ENCODE measurements around the gene MYO7B.

Gene MYO7B

GRCh38 chr2:127510073-127510472 is 25.4 kb upstream of the MYO7B start:
- Histone ChIP-seq H3K36me3 (replicated peaks) (peaks cover 11% of the 10 kb centered on the region), H3K27ac (no peak overlapping the region), H3K4me3 (ENCODE audit: low read depth, low read length) (no peak overlapping the region), H3K27me3 (replicated peaks) (no peaks in the 10 kb centered on the region)
- no peak for DNase-seq
- in situ Hi-C loops (cut with HindIII; ENCODE audit: low pct_ligation_motif_present, low sequenced_read_pairs): no loop called here
- TF ChIP-seq CTCF (IDR thresholded peaks at IDR 0.05; ENCODE audit: low read depth, low read length, missing control alignments): no peak

- no peak for DNase-seq
- H3K36me3 ChIP-seq (replicated peaks): peaks cover 7% of the 10 kb centered on the region
- no peaks in the 10 kb centered on the region for H3K27me3 ChIP-seq (replicated peaks)
- no peak overlapping the region for H3K4me3 ChIP-seq (ENCODE audit: low read depth, low read length)
- in situ Hi-C loops (cut with HindIII; ENCODE audit: low pct_ligation_motif_present, low sequenced_read_pairs): no loop called here
- H3K27ac ChIP-seq: no peak overlapping the region
- no peak for TF ChIP-seq CTCF (IDR thresholded peaks at IDR 0.05; ENCODE audit: low read depth, low read length, missing control alignments)
Observed at GRCh38 chr2:127511090-127511695, 24.3 kb upstream of the MYO7B start.

GRCh38 chr2:127511917-127512316 is 23.6 kb upstream of the MYO7B start:
- no peak for DNase-seq
- no peak overlapping the region for H3K27ac ChIP-seq
- in situ Hi-C loops (cut with HindIII; ENCODE audit: low pct_ligation_motif_present, low sequenced_read_pairs): no loop called here
- TF ChIP-seq CTCF (IDR thresholded peaks at IDR 0.05; ENCODE audit: low read depth, low read length, missing control alignments): no peak
- H3K36me3 ChIP-seq (replicated peaks): peaks cover 7% of the 10 kb centered on the region
- H3K4me3 ChIP-seq (ENCODE audit: low read depth, low read length): no peak overlapping the region
- no peaks in the 10 kb centered on the region for H3K27me3 ChIP-seq (replicated peaks)

GRCh38 chr2:127512362-127512761 is 23.1 kb upstream of the MYO7B start:
- Histone ChIP-seq H3K4me3 (ENCODE audit: low read depth, low read length) (no peak overlapping the region), H3K27me3 (replicated peaks) (no peaks in the 10 kb centered on the region), H3K36me3 (replicated peaks) (peaks cover 9% of the 10 kb centered on the region), H3K27ac (no peak overlapping the region)
- DNase-seq: no peak
- in situ Hi-C loops (cut with HindIII; ENCODE audit: low pct_ligation_motif_present, low sequenced_read_pairs): no loop called here
- no peak for TF ChIP-seq CTCF (IDR thresholded peaks at IDR 0.05; ENCODE audit: low read depth, low read length, missing control alignments)

DNA sequence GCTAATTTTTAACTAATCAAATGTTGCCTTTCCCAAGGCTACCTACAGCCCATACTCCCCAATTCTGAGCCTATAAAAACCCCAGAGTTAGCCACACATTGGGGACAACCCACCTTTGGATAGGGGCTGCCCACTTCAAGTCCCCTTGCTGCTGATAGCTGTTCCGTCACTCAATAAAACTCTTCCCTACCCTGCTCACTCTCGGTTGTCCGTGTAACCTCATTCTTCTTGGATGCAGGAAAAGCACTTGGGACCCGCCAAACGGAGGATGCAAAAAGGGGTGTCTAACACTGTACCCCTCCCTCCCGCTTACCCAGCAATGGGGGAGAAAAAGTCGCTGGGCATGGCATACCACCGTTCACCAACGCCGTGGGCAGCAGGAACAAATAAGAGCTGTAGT is 21.4 kb upstream of the MYO7B start:
- Histone ChIP-seq H3K27me3 (replicated peaks) (no peaks in the 10 kb centered on the region), H3K27ac (no peak overlapping the region), H3K36me3 (replicated peaks) (peaks cover 15% of the 10 kb centered on the region), H3K4me3 (ENCODE audit: low read depth, low read length) (no peak overlapping the region)
- DNase-seq: no peak
- TF ChIP-seq CTCF (IDR thresholded peaks at IDR 0.05; ENCODE audit: low read depth, low read length, missing control alignments): no peak
- in situ Hi-C loops (cut with HindIII; ENCODE audit: low pct_ligation_motif_present, low sequenced_read_pairs): no loop called here

DNA sequence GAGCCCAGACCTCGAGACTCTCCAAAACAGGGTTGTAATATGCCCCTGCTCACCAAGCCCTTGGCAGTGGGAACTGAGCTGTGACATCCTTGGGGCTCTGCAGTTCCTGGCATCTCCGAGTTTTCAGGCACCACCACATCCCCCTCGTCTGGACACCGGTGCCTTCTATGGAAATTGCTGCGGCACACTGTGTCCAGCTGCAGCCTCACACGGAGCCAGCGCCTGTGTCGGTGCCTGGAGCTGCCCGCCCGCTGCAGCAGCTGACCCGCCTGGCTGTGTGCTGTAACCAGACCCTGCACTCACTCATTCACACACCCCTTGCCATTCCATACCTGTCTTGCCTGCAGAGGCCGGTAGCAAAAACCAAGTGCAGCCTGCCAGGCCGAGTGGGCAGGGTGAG is 21.0 kb upstream of the MYO7B start:
- no peak for TF ChIP-seq CTCF (IDR thresholded peaks at IDR 0.05; ENCODE audit: low read depth, low read length, missing control alignments)
- H3K36me3 ChIP-seq (replicated peaks): peaks cover 15% of the 10 kb centered on the region
- no peaks in the 10 kb centered on the region for H3K27me3 ChIP-seq (replicated peaks)
- H3K4me3 ChIP-seq (ENCODE audit: low read depth, low read length): no peak overlapping the region
- no peak overlapping the region for H3K27ac ChIP-seq
- DNase-seq: no peak
- in situ Hi-C loops (cut with HindIII; ENCODE audit: low pct_ligation_motif_present, low sequenced_read_pairs): no loop called here

Measured in brain microvascular endothelial cell (primary cell).